ENCODE results near the gene C10orf71.

C10orf71 gene

DNA sequence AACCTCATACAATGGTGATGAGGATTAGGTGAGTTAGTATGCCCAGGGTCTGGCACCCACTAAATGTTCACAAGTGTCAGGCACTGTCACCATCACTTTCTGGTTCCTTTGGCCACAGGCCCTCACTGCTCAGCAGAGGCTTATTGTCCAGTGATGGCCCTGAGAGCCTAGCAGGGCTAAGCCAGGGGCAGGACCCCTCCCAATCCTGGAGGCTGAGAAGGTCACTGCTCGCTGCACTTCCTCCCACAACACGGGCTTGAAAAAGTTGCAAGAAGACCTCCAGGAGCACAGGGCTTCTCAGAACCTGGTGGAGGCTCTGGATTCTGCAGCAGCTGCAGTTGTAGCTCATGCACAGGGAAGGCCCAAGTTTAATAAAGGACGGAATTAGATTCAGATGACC lies 48.9 kb downstream of the C10orf71 start:
- no peak for DNase-seq

DNA sequence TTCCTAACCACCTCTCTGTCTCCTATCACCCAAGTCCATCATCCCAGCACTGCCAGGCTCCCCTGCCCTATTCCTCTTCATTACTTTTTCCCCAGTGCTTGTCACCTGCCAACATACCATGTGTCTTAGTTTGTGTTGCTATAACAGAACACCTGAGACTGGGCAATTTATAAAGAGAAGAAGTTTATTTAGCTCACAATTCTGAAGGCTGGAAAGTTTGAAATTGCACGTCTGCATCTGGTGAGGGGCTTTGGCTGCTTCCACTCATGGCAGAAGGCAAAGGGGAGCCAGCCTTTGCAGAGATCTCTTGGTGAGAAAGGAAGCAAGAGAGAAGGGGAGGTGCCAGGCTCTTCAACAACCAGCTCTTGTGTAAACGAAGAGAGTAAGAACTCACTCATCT lies 49.6 kb downstream of the C10orf71 start:
- DNase-seq: no peak

DNA sequence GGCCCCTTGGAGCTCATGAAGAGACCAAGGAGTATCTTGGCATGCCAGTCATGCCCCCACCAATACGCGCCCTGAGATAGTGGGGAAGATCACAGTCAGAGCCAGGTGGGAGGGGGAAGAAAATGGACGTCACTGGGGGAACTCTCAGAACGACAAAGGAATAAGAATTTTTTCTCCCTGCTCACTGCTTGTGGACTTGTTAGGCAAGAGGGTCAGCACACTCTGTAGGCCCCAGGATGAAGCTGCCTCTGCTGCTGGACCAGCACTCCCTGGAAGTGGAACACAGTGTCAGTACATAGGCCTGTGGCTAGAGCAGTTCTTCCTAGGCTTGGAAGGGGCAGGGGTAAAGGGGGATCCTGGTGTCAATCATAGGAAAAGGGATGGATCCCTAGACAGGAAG lies 50.4 kb downstream of the C10orf71 start:
- DNase-seq: no peak

DNA sequence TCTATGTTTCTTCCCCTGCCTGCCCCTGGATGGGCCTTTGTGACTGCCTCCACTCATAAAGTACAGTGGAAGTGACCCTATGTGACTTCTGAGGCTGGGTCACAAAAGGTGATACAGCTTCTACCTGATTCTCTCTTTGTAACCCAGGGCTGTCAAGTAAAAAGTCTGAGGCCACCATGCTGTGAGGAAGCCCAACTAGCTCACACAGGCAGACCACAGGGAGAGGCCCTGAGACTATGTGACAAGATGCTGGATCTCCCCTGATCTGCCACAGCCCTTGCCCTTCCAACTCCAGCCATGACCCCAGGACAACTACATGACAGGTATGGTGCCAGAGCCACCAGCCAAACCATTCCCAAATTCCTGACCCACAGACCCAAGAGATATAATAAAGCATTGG lies 51.2 kb downstream of the C10orf71 start:
- DNase-seq: no peak

DNA sequence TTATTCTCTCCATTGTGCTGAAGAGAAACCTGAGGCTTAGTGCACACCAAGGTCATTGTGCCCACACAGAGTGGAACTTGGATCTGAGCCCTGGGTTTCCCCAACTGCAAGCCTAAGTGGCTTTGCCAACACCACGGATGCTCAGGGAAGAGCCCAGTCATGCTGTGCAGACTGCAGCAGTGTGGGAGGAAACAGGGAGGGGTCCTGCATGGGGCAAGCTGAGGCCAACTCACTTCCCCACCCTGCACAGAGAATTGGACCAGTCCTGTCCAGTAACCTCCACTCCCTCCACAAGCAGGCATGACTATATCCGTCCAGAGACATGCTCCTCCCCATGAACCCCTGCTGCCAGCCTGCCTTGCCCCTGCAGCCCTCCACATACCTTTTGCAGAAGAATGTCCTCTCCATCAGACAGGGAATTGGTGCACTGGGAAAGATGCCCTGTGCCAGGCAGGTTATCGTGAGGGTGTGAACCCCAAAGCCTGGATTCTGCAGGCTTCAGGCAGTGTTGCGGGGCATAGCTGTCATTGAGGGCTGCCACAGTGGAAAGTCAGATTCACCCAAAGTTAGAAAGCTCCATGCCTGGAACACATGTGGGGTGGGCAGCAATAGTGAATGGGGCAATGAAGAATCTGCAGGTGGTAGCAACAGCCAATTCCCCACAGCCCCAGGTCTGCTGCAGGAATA lies 52.0 kb downstream of the C10orf71 start:
- DNase-seq: no peak

DNA sequence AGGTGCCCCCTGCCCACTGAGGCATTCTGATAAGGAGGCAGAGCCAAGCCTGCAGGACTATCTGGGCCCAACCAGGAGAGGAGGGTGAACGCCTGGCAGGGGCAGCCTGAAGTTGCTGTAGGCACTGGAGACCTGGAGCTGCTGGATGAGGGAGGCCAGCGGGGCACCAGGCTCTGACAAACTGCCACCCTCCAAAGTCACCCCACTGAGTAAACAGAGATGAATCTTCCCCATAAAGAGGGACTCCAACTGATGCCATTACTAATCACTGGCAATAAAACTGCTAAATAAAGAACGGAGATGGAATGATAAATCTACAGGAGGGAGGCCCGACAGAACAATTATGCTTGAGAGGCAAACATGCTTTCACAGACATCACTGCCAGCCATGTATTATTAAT lies 52.7 kb downstream of the C10orf71 start:
- no peak for DNase-seq

DNA sequence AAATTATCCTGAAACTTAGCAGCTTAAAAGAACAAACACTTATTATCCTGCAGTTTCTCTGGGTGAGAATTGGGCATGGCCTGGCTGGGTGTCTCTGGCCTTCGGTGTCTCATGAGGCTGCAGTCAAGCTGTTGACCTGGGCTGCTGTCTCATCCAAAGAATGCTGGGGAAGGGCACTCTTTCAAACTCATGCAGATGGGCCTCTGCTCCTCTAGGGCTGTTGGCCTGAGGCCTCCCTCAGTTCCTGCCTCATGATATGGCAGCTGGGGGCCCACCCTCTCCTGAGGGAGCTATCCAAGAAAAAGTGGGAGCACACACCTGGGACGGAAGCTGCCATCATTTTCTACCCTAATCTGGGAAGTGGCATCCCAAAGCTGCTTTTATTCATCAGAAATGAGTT lies 53.4 kb downstream of the C10orf71 start:
- DNase-seq: no peak

DNA sequence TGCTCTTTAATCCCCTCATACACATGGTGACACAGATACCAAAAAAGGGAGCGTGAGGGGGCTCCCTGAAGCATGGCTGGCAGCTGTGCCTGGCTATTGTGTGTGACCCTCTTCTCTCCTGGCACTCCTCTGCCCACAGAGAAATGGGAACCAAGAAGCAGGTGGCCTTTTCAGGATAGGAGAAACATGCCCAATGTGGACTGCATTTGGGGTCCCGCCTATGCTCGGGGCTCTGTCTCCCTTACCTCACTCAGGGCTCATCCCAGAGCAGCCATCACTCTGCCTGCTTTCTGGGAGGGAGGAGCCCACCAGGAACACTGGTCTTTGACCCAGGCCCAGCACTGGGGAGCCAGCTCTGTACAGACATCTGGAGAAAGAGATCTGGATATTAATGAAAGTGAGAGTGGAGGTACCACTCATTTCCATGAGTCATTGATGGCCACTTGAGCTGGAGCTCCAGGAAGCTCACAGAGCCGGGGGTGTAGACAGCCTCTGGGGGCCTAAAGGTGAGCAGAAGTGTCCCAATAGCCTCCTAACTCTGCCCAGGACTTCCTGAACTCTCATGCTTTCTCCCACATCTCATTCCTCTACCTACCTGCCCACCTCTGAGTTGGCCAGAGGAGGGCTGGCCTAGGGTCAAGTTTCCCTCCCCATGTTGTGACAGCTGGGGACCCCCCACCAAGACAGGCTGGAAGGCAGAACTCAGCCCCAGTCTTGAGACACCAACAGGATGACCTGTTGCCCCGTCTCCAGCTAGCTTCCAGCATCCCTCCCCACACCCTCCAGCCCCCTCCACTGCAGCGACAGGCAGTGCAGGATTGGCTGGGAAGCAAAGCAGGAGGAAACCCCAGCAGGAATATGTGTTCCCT lies 54.3 kb downstream of the C10orf71 start:
- DNase-seq: no peak

DNA sequence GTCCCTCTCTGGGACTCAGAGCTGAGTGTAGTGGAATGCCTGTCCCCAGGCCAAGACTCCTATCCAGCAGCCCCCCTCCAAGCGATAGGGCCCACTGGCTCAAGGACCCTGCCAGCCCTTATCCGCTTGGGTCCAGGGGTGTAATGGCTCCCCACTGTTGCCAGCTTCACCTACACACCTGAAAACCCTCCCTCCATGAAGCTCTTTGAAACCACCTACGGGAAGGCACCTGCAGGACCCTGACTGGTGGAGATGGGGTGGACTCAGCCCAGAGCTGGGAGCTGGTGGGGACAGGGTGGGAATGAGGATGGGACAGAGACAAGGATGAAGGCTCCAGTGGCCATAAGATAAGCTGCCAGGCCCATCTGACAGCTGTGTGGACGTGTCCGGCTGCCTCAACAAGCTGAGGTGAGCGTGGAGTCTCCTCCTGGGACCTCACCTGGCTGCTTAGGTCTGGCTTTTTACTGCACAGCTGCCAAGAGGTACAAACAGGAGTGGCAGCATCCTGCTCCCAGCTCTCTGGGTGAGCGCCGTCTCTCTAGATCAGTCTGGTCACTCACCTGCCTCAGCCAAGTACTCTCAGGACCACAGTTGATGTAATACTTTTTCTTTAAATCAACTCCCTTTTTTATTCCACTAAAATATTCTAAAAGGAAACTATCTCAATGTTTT lies 55.1 kb downstream of the C10orf71 start:
- no peak for DNase-seq

DNA sequence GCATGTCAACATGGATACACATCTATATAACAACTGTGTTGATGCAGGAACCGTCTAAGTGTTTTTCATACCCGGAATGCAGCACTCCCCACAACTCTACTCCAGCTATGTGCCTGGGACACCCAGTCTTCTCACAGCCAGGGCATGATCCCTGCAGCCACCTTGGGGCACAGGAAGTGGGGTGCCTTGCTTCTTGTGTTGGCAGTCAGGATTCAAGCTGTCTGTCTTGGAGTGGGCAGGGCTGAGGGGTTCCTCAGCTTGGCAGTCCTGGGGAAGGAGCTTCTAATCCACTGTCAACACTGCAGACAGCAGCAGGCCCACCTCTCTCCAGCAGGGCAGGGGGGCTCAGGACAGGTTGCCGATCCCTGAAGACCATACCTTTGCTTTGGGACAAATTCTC lies 55.6 kb downstream of the C10orf71 start:
- no peak for DNase-seq

DNA sequence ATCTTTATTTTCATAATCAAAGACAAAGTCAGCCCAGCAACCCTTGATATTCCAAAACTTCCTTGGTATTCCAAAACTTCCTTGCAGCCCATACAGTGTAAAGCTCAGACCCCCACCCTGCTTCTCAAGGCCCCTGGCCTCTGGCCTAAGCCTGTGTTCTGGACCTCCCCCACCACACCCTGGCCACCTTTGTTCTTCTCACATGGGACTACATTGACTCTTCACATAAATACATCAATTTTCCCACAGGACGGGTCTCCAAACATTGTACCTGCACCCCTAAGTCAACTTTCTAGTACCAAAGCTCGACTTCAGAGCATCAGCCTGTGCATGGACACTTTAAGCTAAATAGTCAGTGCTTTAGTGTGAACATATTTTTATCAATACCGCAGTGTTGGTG lies 56.3 kb downstream of the C10orf71 start:
- DNase-seq: no peak

DNA sequence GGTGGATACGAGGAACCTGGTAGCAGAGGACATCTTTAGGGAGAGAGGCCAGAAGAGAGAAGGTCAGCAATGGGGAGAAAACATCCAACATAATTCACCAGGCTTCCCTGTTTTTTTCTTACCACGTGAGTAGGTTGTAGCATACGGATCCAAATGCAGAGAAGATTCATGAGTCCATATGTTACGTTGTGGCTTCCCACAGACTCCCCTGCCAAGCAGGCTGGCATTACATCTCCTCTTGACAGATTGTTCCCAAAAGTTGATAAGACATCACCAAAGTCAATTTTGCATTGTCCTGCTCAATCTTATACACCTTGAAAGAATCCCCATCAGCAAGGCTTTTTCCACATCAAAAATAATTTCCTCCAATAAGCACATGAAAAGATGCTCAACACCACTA lies 57.2 kb downstream of the C10orf71 start:
- no peak for DNase-seq

DNA sequence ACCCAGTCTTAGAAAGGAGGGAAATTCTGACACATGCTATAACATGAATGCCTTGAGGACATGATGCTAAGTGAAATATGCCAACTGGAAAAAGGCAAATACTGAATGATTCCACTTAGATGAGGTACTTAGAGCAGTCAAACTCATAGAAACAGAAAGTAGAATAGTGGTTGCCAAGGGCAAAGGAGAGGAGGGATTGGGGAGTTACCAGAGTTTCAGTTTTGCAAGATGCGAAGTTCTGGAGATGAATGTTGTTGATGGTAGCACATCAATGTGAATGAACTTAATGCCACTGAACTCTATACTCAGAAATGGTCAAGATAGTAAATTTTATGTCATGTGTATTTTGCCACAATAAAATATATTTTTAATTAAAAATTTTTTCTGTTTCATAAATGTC lies 58.0 kb downstream of the C10orf71 start:
- no peak for DNase-seq

DNA sequence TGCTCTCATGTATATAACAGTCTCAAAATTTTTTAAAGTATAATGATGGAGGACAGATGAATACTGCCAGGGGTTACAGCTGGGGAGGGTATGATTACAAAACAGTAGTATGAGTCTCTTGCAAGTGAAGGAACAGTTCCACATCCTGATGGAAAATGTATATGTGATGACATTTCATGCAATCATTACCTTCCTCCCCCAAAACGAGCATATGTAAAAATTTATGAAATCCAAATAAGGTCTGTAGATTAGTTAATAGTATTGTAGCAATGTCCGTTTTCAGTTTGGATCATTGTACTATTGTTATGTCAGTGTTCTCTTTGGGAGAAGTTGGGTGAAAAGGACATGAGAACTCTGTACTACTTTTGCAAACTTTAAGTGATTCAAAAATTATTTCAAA lies 58.9 kb downstream of the C10orf71 start:
- no peak for DNase-seq

DNA sequence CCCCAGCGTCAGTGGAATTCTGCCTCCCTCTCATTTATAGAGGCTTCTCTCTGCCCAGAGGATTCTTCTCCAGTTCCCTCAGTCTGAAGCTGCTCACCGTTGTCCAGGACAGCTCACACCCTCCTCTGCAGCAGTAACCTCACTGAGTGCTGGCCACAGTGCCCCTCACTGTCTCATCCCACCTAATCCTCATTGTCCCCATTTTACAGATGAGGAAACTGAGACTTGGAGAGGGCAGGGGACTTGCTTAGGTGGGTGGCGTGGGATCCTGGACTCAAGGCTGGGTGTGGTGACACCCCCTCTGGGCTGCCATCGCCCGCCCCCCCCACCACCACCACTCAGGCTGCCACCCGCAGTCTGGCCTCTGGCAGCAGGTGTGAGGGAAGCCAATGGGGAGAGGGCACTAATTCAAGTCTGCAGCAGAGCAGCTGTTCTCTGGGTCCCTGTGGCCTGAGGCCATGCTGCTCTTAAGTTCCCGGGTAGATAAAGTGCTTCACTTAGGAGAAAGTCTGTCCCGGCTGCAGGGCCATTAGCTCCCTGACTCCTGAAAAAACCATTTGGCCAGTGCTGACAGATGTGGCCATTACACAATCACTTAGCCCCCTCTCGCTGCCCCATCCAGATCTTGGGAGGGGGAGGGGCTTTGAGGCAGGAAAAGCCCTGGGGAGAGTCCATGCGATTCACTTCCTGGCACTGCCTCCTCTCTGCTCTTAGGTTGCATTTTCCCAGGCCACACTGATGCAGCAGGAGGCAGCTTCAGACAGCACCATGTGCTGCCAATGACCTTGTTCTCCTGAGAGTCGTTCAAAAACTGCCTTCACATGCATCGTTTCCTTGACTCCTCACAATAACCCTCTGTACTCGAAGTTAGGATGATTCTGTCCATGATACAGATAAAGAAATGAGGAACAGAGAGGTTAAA lies 60.6 kb downstream of the C10orf71 start:
- no peak for DNase-seq

DNA sequence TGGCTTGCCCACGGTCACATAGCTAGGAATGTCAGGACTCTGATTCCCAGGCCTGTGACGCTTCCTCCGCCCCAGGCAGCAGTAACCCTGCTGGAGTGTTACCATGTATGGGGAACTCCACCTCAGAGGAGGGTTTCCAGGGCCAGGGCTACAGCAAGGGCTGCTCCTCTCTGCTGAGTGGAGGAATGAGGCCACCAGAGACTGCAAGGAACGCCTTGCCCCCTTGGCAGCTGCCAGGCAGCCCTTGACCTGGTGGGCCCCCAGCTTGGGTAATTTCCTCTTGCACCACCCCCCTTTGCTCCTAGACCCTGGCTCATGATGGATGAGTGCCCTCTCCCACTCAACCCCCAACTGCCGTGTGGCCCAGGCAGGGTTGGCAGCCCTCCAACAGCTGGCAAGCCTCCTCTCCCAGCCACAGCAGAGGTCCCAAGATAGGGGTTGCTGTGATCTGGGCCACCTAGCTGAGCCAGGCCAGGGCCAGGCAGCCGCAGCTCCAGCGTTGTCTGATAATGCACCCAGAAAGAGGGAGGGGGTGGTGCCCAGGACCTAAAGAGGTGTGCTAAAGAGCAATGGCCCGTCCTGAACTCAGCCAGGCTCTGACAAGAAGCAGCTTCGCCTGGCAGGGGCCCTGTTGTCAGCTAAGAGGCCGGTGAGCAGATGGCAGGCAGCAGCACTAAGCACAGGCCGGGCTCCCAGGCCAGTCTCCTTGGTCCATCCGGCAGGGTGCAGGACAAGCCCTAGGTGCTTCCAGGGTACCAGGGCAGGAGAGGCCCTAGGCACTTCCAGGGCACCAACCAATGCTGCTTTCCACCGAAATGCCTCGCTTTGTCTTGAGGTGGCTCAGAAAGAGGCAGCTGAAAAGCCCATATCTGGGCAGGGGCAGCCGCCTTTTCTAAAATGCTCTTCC lies 61.6 kb downstream of the C10orf71 start:
- DNase-seq: no peak

DNA sequence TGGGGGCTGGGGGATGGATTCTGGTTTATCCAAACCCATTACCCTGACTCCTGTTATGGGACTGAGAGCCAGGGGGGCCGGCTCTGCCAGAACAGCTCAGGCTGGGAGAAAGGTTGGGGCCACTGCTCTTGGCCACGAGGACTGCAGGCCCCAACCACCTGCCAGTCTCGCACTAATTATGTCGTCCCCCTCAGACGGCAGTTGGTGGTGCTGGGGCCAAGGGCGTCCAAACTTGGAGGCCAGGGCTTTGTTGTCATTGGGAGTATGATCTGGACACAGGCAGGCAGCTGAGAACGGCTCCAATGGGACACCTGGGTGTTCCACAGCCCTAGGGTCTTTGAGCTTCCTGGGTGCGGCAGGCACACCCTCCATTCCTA lies 62.2 kb downstream of the C10orf71 start:
- no peak for DNase-seq

DNA sequence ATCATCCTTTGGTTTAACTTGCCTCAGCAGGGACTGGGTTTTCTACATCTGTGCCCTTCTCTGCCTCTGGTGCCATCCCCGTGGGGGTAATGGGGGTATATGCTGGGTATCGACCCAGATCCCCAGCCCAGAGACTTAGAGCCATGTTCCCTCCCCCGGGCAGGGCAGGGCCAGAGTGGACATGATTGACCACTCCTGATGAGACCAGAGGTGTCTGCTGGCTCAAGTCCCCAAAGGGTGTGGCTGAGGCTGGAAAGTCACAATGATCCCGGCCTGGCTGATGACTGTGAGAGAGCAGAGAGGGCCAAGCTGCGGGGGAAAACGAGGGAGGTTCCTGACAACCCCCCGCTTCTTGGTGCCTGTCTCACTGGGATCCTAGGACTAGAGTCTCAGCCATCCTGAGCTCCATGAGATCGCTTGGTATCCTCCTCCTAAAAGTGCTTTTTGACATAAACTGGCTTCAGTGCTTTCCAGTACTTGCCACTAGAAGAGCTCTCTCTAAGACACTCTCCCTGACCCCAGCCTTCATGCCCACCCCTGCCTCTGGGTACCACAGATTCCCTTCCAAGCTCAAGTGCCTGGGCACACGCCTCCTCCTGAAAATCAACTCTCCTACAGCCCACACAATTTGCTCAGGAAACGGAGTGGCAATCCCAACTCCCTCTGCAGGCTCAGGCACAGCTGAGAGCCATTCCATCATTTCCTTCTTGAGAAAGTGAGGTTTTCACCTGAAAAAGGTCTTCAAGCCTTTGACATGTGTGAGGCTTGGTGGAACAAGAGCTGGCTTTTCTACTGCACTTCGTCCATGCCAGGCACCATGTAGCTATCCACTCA lies 63.0 kb downstream of the C10orf71 start:
- no peak for DNase-seq

DNA sequence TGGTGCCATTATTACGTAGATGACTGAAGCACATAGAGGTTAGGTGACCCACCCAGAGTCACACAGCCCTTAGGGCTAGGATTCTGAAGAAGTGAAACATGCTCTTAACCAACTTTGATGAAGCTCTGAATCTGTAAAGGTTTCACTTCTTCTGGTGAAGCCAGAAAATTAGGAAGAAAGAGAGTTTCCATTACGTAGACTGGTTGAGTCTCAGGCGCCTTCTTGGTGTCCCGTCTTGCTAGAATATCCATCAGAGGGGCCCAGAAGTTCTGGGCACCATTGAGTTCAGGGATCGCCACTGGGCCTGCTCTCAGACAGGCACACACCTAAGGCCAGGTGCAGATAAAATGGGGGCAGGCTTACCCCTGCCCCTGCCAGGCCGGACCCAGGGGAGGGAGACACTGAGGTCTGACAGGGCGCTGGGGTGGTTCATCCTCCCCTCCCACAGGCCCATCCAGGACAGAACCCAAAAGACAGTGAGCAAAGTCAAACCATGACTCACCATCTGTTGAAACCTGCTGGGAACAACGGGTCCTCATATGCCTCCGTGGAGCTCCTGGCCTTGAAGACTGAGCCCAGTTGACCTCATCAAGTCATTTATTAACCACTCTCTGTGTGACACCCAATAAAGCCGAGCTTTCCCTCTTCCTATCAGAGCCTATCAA lies 63.8 kb downstream of the C10orf71 start:
- no peak for DNase-seq

DNA sequence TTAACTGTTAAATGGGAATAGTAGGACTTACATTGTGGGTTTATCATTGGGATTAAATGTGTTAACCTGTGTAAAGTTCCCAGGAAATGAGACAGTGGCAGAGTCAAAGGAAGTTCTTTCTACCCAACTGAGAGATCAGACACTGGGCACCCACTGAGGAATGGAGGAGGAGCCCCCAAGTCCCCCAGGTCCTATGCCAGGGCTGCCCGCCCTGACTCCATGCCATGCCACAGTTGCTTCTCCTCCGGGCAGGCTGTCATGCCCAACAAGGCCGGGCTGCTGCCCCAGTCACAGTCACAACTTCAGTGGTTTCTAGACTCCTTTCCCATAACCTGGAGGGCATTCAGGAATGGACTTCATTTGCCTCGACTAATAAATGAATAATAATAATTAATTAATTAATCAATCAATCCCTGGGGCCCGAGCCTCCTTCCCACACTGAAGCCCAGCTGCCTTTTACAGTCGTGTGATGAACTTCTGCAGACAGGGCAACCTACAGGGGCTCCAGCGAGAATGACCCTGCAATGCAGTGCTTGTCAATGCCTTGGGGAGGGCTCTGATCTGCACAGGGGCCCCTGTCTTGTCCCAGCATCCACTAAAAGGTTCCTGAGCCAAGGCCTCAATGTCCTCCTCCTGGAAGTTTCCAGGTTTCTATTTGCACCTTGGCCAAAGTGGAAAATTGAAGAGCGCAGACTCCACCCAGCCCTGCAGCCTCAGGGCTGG lies 64.5 kb downstream of the C10orf71 start:
- DNase-seq: no peak

All from activated effector memory CD4-positive, alpha-beta T cell treated with Interleukin-2 at 50 U/mL for 16 hours (primary cell).